HepG2 (cell line): ENCODE data around the gene CDK8. TPM values are rescaled to one million over a fixed set of nuclear protein-coding genes. Genes with fewer than 3 reads are reported as not detected.

ENCODE experiments used
- ATAC-seq: fragments of 200-7000 bp; cut with Tn5 transposase; 3 replicates; pipeline ENCODE4 v1.9.1; 2020; ENCODE audit warnings: mild to moderate bottlenecking, moderate library complexity
- BruUV-seq: library from RNA; stranded (reverse); fragments of 400-500 nt; replicated peaks from 2 replicates; lab custom pipeline; 2021; lab: Mats Ljungman, UMichigan
- CTCF ChIA-PET: fragments of 300-600 bp; formaldehyde crosslinking; extraction: SDS; loops from one replicate; lab custom pipeline; 2021; ENCODE audit warnings: low total read pairs, inconsistent platforms, low intra/inter-chr PET ratio; lab: Yijun Ruan, JAX
- POLR2A ChIA-PET: fragments of 350-600 bp; sonication (Branson Sonifier 250); formaldehyde crosslinking; loops from one replicate; lab custom pipeline; 2020; ENCODE audit warnings: antibody characterized with exemption, inconsistent platforms; lab: Yijun Ruan, JAX
- DNase-seq: peaks from one replicate; pipeline ENCODE4 v3.0.0-alpha.2; 2015; ENCODE audit warnings: low spot score
- FAIRE-seq: peaks from 3 replicates; lab custom pipeline; 2011; peaks lifted over from hg19 to GRCh38; lab: Jason Lieb, UNC
- H2AFZ ChIP-seq: one replicate; pipeline ENCODE4 v1.6.1; 2011; ENCODE audit warnings: low read length, inconsistent platforms
- H3K27ac ChIP-seq: fragments of 300-600 bp; 3 replicates; pipeline ENCODE4 v1.8.0; 2011; ENCODE audit warnings: mixed run types, mild to moderate bottlenecking, mixed read lengths, low read length, inconsistent platforms; ENCODE audit not compliant: insufficient read depth; ENCODE audit errors: extremely low read length
- H3K27me3 ChIP-seq, 2 experiments: fragments of 200-600 bp in 1 of 2; 2 replicates in 1 of 2; 3 replicates in 1 of 2; pipeline versions ENCODE4 v1.6.0 to v1.8.0; 2011; ENCODE audit warnings: low read length in 2 of 2, mild to moderate bottlenecking in 2 of 2, moderate library complexity in 2 of 2, inconsistent platforms in 1 of 2; ENCODE audit not compliant: insufficient read depth in 2 of 2, control insufficient read depth in 1 of 2
- H3K36me3 ChIP-seq, 2 experiments: fragments of 200-600 bp in 1 of 2; replicated peaks in 1 of 2; 2 replicates in 1 of 2; 3 replicates in 1 of 2; pipeline versions ENCODE4 v1.5.1 to v1.8.0; 2011; ENCODE audit warnings: low read length in 2 of 2, inconsistent platforms in 1 of 2; ENCODE audit not compliant: insufficient read depth in 2 of 2, control insufficient read depth in 1 of 2
- H3K4me1 ChIP-seq: 2 replicates; pipeline ENCODE4 v1.5.1; 2012; ENCODE audit warnings: low read length, inconsistent platforms; ENCODE audit not compliant: insufficient read depth
- H3K4me2 ChIP-seq: 2 replicates; pipeline ENCODE4 v1.6.0; 2011; ENCODE audit warnings: low read depth, low read length, inconsistent platforms
- H3K4me3 ChIP-seq, 3 experiments: fragments of 200-600 bp in 1 of 3; sonication (generic), shearing (Covaris generic) in 1 of 3; replicated peaks in 1 of 3; 2 replicates each; pipeline ENCODE4 v1.5.1; 2011 to 2016; ENCODE audit warnings: low read length in 3 of 3, inconsistent platforms in 2 of 3, low read depth in 2 of 3, mild to moderate bottlenecking in 2 of 3, control low read depth in 1 of 3, mixed read lengths in 1 of 3; ENCODE audit not compliant: insufficient read depth in 1 of 3
- H3K79me2 ChIP-seq: one replicate; pipeline ENCODE4 v1.6.1; 2011; ENCODE audit warnings: low read length, inconsistent platforms; ENCODE audit not compliant: insufficient read depth
- H3K9ac ChIP-seq: 2 replicates; pipeline ENCODE4 v1.6.0; 2011; ENCODE audit warnings: mild to moderate bottlenecking, low read depth, low read length, inconsistent platforms; ENCODE audit not compliant: insufficient read depth
- H3K9me3 ChIP-seq: 2 replicates; pipeline ENCODE4 v1.5.1; 2012; ENCODE audit warnings: mild to moderate bottlenecking, low read length
- H4K20me1 ChIP-seq: 2 replicates; pipeline ENCODE4 v1.6.0; 2011; ENCODE audit warnings: inconsistent platforms, mild to moderate bottlenecking, low read length, moderate library complexity; ENCODE audit not compliant: insufficient read depth
- GFI1 ChIP-seq: sonication (generic); formaldehyde crosslinking; IDR thresholded peaks from 2 replicates; pipeline ENCODE4 v1.5.0; 2020; ENCODE audit warnings: missing genetic modification reagents, mild to moderate bottlenecking, borderline replicate concordance
- GPBP1L1 ChIP-seq: sonication (generic); formaldehyde crosslinking; IDR thresholded peaks from 2 replicates; pipeline ENCODE4 v1.5.0; 2020; ENCODE audit warnings: mild to moderate bottlenecking, missing genetic modification reagents
- HDAC6 ChIP-seq: fragments of 200-600 bp; sonication (generic); IDR thresholded peaks from 2 replicates; pipeline ENCODE4 v1.7.0; 2017; ENCODE audit warnings: mild to moderate bottlenecking, antibody characterized with exemption, low read length, low read depth
- HNF1B ChIP-seq: sonication (generic); formaldehyde crosslinking; IDR thresholded peaks from 2 replicates; pipeline ENCODE4 v1.5.1; 2020; ENCODE audit warnings: mild to moderate bottlenecking, moderate library complexity, missing genetic modification reagents
- ISX ChIP-seq: sonication (generic); formaldehyde crosslinking; conservative IDR thresholded peaks from 2 replicates; pipeline ENCODE4 v1.5.0; 2020; ENCODE audit warnings: missing genetic modification reagents
- MAFG ChIP-seq: sonication (generic); formaldehyde crosslinking; IDR thresholded peaks from 2 replicates; pipeline ENCODE4 v1.5.1; 2020; ENCODE audit warnings: mild to moderate bottlenecking, missing genetic modification reagents
- MBD4 ChIP-seq: IDR thresholded peaks from 2 replicates; pipeline ENCODE4 v1.6.1; 2012; ENCODE audit warnings: low read length, inconsistent platforms, borderline replicate concordance
- NFE2L2 ChIP-seq: fragments of 150-350 bp; IDR thresholded peaks from 2 replicates; pipeline ENCODE4 v1.6.1; 2014; ENCODE audit warnings: low read length
- NRL ChIP-seq: sonication (generic); formaldehyde crosslinking; IDR thresholded peaks from 2 replicates; pipeline ENCODE4 v1.5.0; 2020; ENCODE audit warnings: missing genetic modification reagents, mild to moderate bottlenecking, moderate library complexity, borderline replicate concordance
- RNF2 ChIP-seq: fragments of 450-650 bp; conservative IDR thresholded peaks from 2 replicates; pipeline ENCODE4 v1.6.1; 2016; ENCODE audit warnings: low read depth
- SP1 ChIP-seq, 2 experiments: fragments of 450-650 bp in 1 of 2; sonication (generic) in 1 of 2; formaldehyde crosslinking in 1 of 2; IDR thresholded peaks; 2 replicates each; pipeline versions ENCODE4 v1.4.0 to v1.6.1; 2016 to 2020; ENCODE audit warnings: missing genetic modification reagents in 1 of 2
- XRCC5 ChIP-seq: fragments of 200-400 bp; formaldehyde crosslinking; optimal IDR thresholded peaks from 2 replicates; pipeline ENCODE3; 2017; ENCODE audit warnings: mild to moderate bottlenecking, low read length
- YEATS2 ChIP-seq: sonication (generic); formaldehyde crosslinking; IDR thresholded peaks from 2 replicates; pipeline ENCODE4 v1.4.0; 2020; ENCODE audit warnings: missing genetic modification reagents, borderline replicate concordance
- ZBTB21 ChIP-seq: sonication (generic); formaldehyde crosslinking; IDR thresholded peaks from 2 replicates; pipeline ENCODE4 v1.4.0; 2020; ENCODE audit warnings: missing genetic modification reagents
- ZBTB38 ChIP-seq: sonication (generic); formaldehyde crosslinking; IDR thresholded peaks from 2 replicates; pipeline ENCODE4 v1.5.1; 2020; ENCODE audit warnings: mild to moderate bottlenecking, missing genetic modification reagents
- ZNF24 ChIP-seq: fragments of 450-650 bp; IDR thresholded peaks from 2 replicates; pipeline ENCODE4 v1.6.1; 2017; ENCODE audit warnings: antibody characterized with exemption, mild to moderate bottlenecking
- ZNF431 ChIP-seq: sonication (generic); formaldehyde crosslinking; IDR thresholded peaks from 2 replicates; pipeline ENCODE4 v1.9.0; 2022; ENCODE audit warnings: missing genetic modification reagents, low read depth, mild to moderate bottlenecking, borderline replicate concordance
- ZNF83 ChIP-seq: sonication (generic); formaldehyde crosslinking; IDR thresholded peaks from 2 replicates; pipeline ENCODE4 v1.4.0; 2020; ENCODE audit warnings: missing genetic modification reagents, mild to moderate bottlenecking, borderline replicate concordance
- WGBS: methylation state at CpG from one replicate; pipeline ENCODE4 v1.1.6; 2017; ENCODE audit warnings: low lambda C conversion rate; 5-methylcytosine and 5-hydroxymethylcytosine counted together
- in situ Hi-C: cut with HindIII; loops from 2 replicates; pipeline ENCODE4 v1.10.0; 2017; ENCODE audit warnings: low pct_unique_long_range_greater_than_20kb; ENCODE audit not compliant: extremely low pct_ligation_motif_present
- intact Hi-C: fragments of 100-400 bp; cut with micrococcal nuclease; formaldehyde crosslinking; loops from one replicate; pipeline ENCODE4 v1.10.0; 2022; ENCODE audit not compliant: unreplicated experiment
- polyA plus RNA-seq, 8 experiments: library from polyadenylated mRNA; depleted of rRNA in 3 of 8; stranded (reverse) in 7 of 8; unstranded in 1 of 8; fragments of >200 nt; fragmentation: Illumina TruSeq in 4 of 8; extraction: Trizol in 4 of 8; gene quantifications; 2 replicates each; pipeline versions ENCODE4 v1.2.1 to v1.2.3, GENCODE V29; 2011 to 2016; ENCODE audit warnings: low read depth in 4 of 8, missing spikeins in 1 of 8, mixed read lengths in 1 of 8; ENCODE audit not compliant: insufficient read depth in 1 of 8
- total RNA-seq, 5 experiments: library from RNA; depleted of rRNA; stranded (reverse); fragments of >200 nt; fragmentation: Illumina TruSeq; extraction: Trizol; gene quantifications; 2 replicates each; pipeline ENCODE4 v1.2.3, GENCODE V29; 2016; ENCODE audit warnings: low read depth in 1 of 5

CDK8 gene
- total and polyA plus RNA-seq, 2 of the 13 experiments (the other 11 are each of a cell fraction or from before 2014, with no cell fraction given): 15.8 to 16.4 TPM

- DNase-seq (no peak), FAIRE-seq (no peak), ATAC-seq (no peak)
- no TSS peak for BruUV-seq
- TF ChIP-seq XRCC5 (no peak), HNF1B (no peak), ISX (CRISPR knock-in tag) (no peak), ZNF431 (CRISPR knock-in tag) (no peak), HDAC6 (no peak)
- Histone ChIP-seq H3K4me3 (no peak overlapping the region), H3K4me1 (peaks cover 12% of the 10 kb centered on the region), H3K4me2 (no peak overlapping the region), H3K9me3 (no peaks in the 10 kb centered on the region), H3K9ac (no peak overlapping the region), H4K20me1 (no peaks in the 10 kb centered on the region), H3K27me3 (no peaks in the 10 kb centered on the region), H3K36me3 (no peaks in the 10 kb centered on the region), H3K27ac (no peak overlapping the region), H3K79me2 (no peaks in the 10 kb centered on the region), H2AFZ (no peak overlapping the region)
- WGBS: 57% methylated on average over 7 of the region's 7 CpGs
- CTCF ChIA-PET: no interaction called here
- intact Hi-C loops: no loop called here
- in situ Hi-C loops: no loop called here
- POLR2A ChIA-PET: no interaction called here
Observed at GRCh38 chr13:26422036-26422435, 168.1 kb downstream of the CDK8 start.

GRCh38 chr13:26423629-26424028 lies 169.7 kb downstream of the CDK8 start:
- in situ Hi-C loops: no loop called here
- TF ChIP-seq MAFG (CRISPR knock-in tag): no peak
- no peak for TF ChIP-seq ZBTB38
- no peak for TF ChIP-seq NFE2L2
- no peak for TF ChIP-seq RNF2
- TF ChIP-seq ZNF83: no peak
- no peak for TF ChIP-seq MBD4
- TF ChIP-seq GFI1 (CRISPR knock-in tag): no peak
- no peak for TF ChIP-seq NRL (CRISPR knock-in tag)
- TF ChIP-seq ISX (CRISPR knock-in tag): no peak
- no peak for TF ChIP-seq YEATS2 (CRISPR knock-in tag)
- TF ChIP-seq GPBP1L1 (CRISPR knock-in tag): no peak
- no peak for TF ChIP-seq ZNF24
- TF ChIP-seq SP1 (IDR thresholded peaks at IDR 0.05): no peak
- no peak for TF ChIP-seq SP1 (CRISPR knock-in tag; IDR thresholded peaks at IDR 0.05)
- no peak for TF ChIP-seq ZBTB21 (CRISPR knock-in tag)

More at GRCh38 chr13:26423629-26424028, 169.7 kb downstream of the CDK8 start:
- 36% methylated on average over 3 of the region's 3 CpGs for WGBS
- H3K27ac ChIP-seq: no peak overlapping the region
- H3K36me3 ChIP-seq: no peaks in the 10 kb centered on the region
- intact Hi-C loops: no loop called here
- no peaks in the 10 kb centered on the region for H3K27me3 ChIP-seq
- DNase-seq: no peak
- no peaks in the 10 kb centered on the region for H4K20me1 ChIP-seq
- BruUV-seq: no TSS peak
- no peaks in the 10 kb centered on the region for H3K79me2 ChIP-seq
- ChIA-PET CTCF (no interaction called here), POLR2A (no interaction called here)
- no peak overlapping the region for H3K4me3 ChIP-seq
- FAIRE-seq: no peak
- H3K9me3 ChIP-seq: no peaks in the 10 kb centered on the region
- ATAC-seq: no peak
- no peak overlapping the region for H2AFZ ChIP-seq
- no peak overlapping the region for H3K9ac ChIP-seq
- no peak overlapping the region for H3K4me2 ChIP-seq
- peaks cover 12% of the 10 kb centered on the region for H3K4me1 ChIP-seq
